Vagina (tissue), 2 donors: ENCODE measurements around the gene SLC39A1.

Experiments used
- CTCF ChIP-seq, 3 experiments: fragments of 450-650 bp in 2 of 3; fragments of 200-600 bp in 1 of 3; sonication (generic) in 1 of 3; IDR thresholded peaks; one replicate each; pipeline ENCODE4 v1.5.1; 2017 to 2019; ENCODE audit warnings: antibody characterized with exemption in 3 of 3, mild to moderate bottlenecking in 2 of 3, moderate library complexity in 2 of 3
- POLR2A ChIP-seq, 2 donors: fragments of 450-650 bp; IDR thresholded peaks; one replicate each; pipeline ENCODE4 v1.6.1; 2017; ENCODE audit warnings: antibody characterized with exemption in 2 of 2, mild to moderate bottlenecking in 2 of 2, moderate library complexity in 2 of 2
- POLR2AphosphoS5 ChIP-seq, 2 donors: sonication (generic); formaldehyde crosslinking; IDR thresholded peaks; one replicate each; pipeline ENCODE4 v1.9.0; 2017; ENCODE audit warnings: antibody characterized with exemption in 2 of 2, mild to moderate bottlenecking in 2 of 2, low read depth in 1 of 2; ENCODE audit not compliant: insufficient read depth in 1 of 2

GRCh38 chr1:153995202-153995601 lies 31.9 kb upstream of the SLC39A1 start:
- TF ChIP-seq CTCF (IDR thresholded peaks at IDR 0.05), result no peak
- no peak for TF ChIP-seq POLR2AphosphoS5 (IDR thresholded peaks at IDR 0.05; ENCODE audit: insufficient read depth in 1 of 2, low read depth in 1 of 2)
- TF ChIP-seq POLR2A (IDR thresholded peaks at IDR 0.05), result no peak
